HepG2 (cell line): ENCODE results near the gene GPR162. TPM values are rescaled to one million over a fixed set of nuclear protein-coding genes. Genes with fewer than 3 reads are reported as not detected.
A peak's percentile ranks its signal among the peaks of the same experiment; 100 is the strongest.

Experiments
- CHCHD3 ChIP-seq: sonication (generic); formaldehyde crosslinking; IDR thresholded peaks from 2 replicates; pipeline ENCODE4 v1.8.0; 2022; ENCODE audit warnings: mild to moderate bottlenecking, missing genetic modification reagents, moderate library complexity
- EEA1 ChIP-seq: sonication (generic); formaldehyde crosslinking; IDR thresholded peaks from 2 replicates; pipeline ENCODE4 v1.5.1; 2020; ENCODE audit warnings: mild to moderate bottlenecking, missing genetic modification reagents, borderline replicate concordance
- GPN1 ChIP-seq: sonication (generic); formaldehyde crosslinking; IDR thresholded peaks from 2 replicates; pipeline ENCODE4 v1.5.1; 2020; ENCODE audit warnings: missing genetic modification reagents, borderline replicate concordance
- NFIC ChIP-seq: IDR thresholded peaks from 2 replicates; pipeline ENCODE4 v1.6.1; 2012; ENCODE audit warnings: mild to moderate bottlenecking, low read length, inconsistent platforms
- PHF21A ChIP-seq: sonication (generic); formaldehyde crosslinking; IDR thresholded peaks from 2 replicates; pipeline ENCODE4 v1.5.0; 2020; ENCODE audit warnings: mild to moderate bottlenecking, missing genetic modification reagents
- THAP9 ChIP-seq: sonication (generic); formaldehyde crosslinking; IDR thresholded peaks from 2 replicates; pipeline ENCODE4; 2020; ENCODE audit warnings: missing genetic modification reagents, mild to moderate bottlenecking, borderline replicate concordance
- ZBTB44 ChIP-seq: sonication (generic); formaldehyde crosslinking; IDR thresholded peaks from 2 replicates; pipeline ENCODE4 v1.4.0; 2020; ENCODE audit warnings: missing genetic modification reagents
- ZFP62 ChIP-seq: sonication (generic); formaldehyde crosslinking; IDR thresholded peaks from 2 replicates; pipeline ENCODE4 v1.4.0; 2020; ENCODE audit warnings: missing genetic modification reagents
- ZFY ChIP-seq: sonication (generic); formaldehyde crosslinking; IDR thresholded peaks from 2 replicates; pipeline ENCODE4 v1.4.0; 2020; ENCODE audit warnings: missing genetic modification reagents
- ZNF143 ChIP-seq: sonication (generic); formaldehyde crosslinking; IDR thresholded peaks from 2 replicates; pipeline ENCODE4 v1.4.0; 2020; ENCODE audit warnings: missing genetic modification reagents
- ZNF333 ChIP-seq: sonication (generic); formaldehyde crosslinking; IDR thresholded peaks from 2 replicates; pipeline ENCODE4 v1.4.0; 2020; ENCODE audit warnings: mild to moderate bottlenecking, missing genetic modification reagents, borderline replicate concordance
- ZNF530 ChIP-seq: sonication (generic); formaldehyde crosslinking; IDR thresholded peaks from 2 replicates; pipeline ENCODE4 v1.5.0; 2020; ENCODE audit warnings: low read depth, mild to moderate bottlenecking, missing genetic modification reagents
- ZNF607 ChIP-seq: sonication (generic); formaldehyde crosslinking; IDR thresholded peaks from 2 replicates; pipeline ENCODE4 v1.5.1; 2020; ENCODE audit warnings: missing genetic modification reagents, mild to moderate bottlenecking, borderline replicate concordance
- ZNF775 ChIP-seq: sonication (generic); formaldehyde crosslinking; IDR thresholded peaks from 2 replicates; pipeline ENCODE4 v1.4.0; 2020; ENCODE audit warnings: missing genetic modification reagents, mild to moderate bottlenecking, moderate library complexity, borderline replicate concordance
- ZNF816 ChIP-seq: sonication (generic); formaldehyde crosslinking; IDR thresholded peaks from 2 replicates; pipeline ENCODE4 v1.8.0; 2022; ENCODE audit warnings: missing genetic modification reagents, mild to moderate bottlenecking, borderline replicate concordance
- ZNF883 ChIP-seq: sonication (generic); formaldehyde crosslinking; IDR thresholded peaks from 2 replicates; pipeline ENCODE4 v1.5.1; 2020; ENCODE audit warnings: mild to moderate bottlenecking, missing genetic modification reagents; ENCODE audit errors: not compliant biosample characterization
- polyA plus RNA-seq, 8 experiments: library from polyadenylated mRNA; depleted of rRNA in 3 of 8; stranded (reverse) in 7 of 8; unstranded in 1 of 8; fragments of >200 nt; fragmentation: Illumina TruSeq in 4 of 8; extraction: Trizol in 4 of 8; gene quantifications; 2 replicates each; pipeline versions ENCODE4 v1.2.1 to v1.2.3, GENCODE V29; 2011 to 2016; ENCODE audit warnings: low read depth in 4 of 8, missing spikeins in 1 of 8, mixed read lengths in 1 of 8; ENCODE audit not compliant: insufficient read depth in 1 of 8
- total RNA-seq, 5 experiments: library from RNA; depleted of rRNA; stranded (reverse); fragments of >200 nt; fragmentation: Illumina TruSeq; extraction: Trizol; gene quantifications; 2 replicates each; pipeline ENCODE4 v1.2.3, GENCODE V29; 2016; ENCODE audit warnings: low read depth in 1 of 5
- TF ChIP-seq, protein P1 (sequence below): sonication (generic); formaldehyde crosslinking; IDR thresholded peaks from 2 replicates; pipeline ENCODE4 v1.4.0; 2020; ENCODE audit warnings: mild to moderate bottlenecking, missing genetic modification reagents
- TF ChIP-seq, protein P2 (sequence below): IDR thresholded peaks from 2 replicates; pipeline ENCODE4 v1.6.1; 2012; ENCODE audit warnings: inconsistent platforms
- TF ChIP-seq, protein P3 (sequence below): sonication (generic); formaldehyde crosslinking; IDR thresholded peaks from 2 replicates; pipeline ENCODE4 v1.4.0; 2020; ENCODE audit warnings: mild to moderate bottlenecking, missing genetic modification reagents
- TF ChIP-seq, protein P4 (sequence below): sonication (generic); formaldehyde crosslinking; conservative IDR thresholded peaks from 2 replicates; pipeline ENCODE4 v1.4.0; 2020; ENCODE audit warnings: missing genetic modification reagents

The GPR162 gene
- total and polyA plus RNA-seq, 2 of the 13 experiments (the other 11 are each of a cell fraction or from before 2014, with no cell fraction given) = 0.08 TPM; not detected in 1

- TF ChIP-seq ZNF143 (CRISPR knock-in tag) (no peak), ZBTB44 (CRISPR knock-in tag) (no peak), EEA1 (CRISPR knock-in tag) (no peak), ZNF883 (peak; percentile 61), ZNF816 (CRISPR knock-in tag) (peak; percentile 95), GPN1 (peak; percentile 92), ZNF775 (CRISPR knock-in tag) (no peak), ZNF607 (CRISPR knock-in tag) (no peak), NFIC (no peak), ZFY (CRISPR knock-in tag) (no peak; the same call in 1 of the 2 replicates), PHF21A (CRISPR knock-in tag) (no peak), CHCHD3 (CRISPR knock-in tag) (no peak), THAP9 (CRISPR knock-in tag) (peak; percentile 70; the same call in 1 of the 2 replicates), ZFP62 (no peak), ZNF333 (0 out of 2 replicates have a peak, but pooled peaks have one; percentile 39), ZNF530 (no peak)
- TF ChIP-seq, protein P1, sequence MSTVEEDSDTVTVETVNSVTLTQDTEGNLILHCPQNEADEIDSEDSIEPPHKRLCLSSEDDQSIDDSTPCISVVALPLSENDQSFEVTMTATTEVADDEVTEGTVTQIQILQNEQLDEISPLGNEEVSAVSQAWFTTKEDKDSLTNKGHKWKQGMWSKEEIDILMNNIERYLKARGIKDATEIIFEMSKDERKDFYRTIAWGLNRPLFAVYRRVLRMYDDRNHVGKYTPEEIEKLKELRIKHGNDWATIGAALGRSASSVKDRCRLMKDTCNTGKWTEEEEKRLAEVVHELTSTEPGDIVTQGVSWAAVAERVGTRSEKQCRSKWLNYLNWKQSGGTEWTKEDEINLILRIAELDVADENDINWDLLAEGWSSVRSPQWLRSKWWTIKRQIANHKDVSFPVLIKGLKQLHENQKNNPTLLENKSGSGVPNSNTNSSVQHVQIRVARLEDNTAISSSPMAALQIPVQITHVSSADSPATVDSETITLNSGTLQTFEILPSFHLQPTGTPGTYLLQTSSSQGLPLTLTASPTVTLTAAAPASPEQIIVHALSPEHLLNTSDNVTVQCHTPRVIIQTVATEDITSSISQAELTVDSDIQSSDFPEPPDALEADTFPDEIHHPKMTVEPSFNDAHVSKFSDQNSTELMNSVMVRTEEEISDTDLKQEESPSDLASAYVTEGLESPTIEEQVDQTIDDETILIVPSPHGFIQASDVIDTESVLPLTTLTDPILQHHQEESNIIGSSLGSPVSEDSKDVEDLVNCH (CRISPR knock-in tag) = no peak
- TF ChIP-seq, protein P2, sequence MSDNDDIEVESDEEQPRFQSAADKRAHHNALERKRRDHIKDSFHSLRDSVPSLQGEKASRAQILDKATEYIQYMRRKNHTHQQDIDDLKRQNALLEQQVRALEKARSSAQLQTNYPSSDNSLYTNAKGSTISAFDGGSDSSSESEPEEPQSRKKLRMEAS = peak; percentile 66
- TF ChIP-seq, protein P3, sequence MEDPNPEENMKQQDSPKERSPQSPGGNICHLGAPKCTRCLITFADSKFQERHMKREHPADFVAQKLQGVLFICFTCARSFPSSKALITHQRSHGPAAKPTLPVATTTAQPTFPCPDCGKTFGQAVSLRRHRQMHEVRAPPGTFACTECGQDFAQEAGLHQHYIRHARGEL (CRISPR knock-in tag) = no peak
- TF ChIP-seq, protein P4, sequence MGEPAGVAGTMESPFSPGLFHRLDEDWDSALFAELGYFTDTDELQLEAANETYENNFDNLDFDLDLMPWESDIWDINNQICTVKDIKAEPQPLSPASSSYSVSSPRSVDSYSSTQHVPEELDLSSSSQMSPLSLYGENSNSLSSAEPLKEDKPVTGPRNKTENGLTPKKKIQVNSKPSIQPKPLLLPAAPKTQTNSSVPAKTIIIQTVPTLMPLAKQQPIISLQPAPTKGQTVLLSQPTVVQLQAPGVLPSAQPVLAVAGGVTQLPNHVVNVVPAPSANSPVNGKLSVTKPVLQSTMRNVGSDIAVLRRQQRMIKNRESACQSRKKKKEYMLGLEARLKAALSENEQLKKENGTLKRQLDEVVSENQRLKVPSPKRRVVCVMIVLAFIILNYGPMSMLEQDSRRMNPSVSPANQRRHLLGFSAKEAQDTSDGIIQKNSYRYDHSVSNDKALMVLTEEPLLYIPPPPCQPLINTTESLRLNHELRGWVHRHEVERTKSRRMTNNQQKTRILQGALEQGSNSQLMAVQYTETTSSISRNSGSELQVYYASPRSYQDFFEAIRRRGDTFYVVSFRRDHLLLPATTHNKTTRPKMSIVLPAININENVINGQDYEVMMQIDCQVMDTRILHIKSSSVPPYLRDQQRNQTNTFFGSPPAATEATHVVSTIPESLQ = no peak
These were observed 7.3 kb downstream of the GPR162 start (continued) for GRCh38 chr12:6828781-6829535.
